Memory B cell (primary cell): Measurements from ENCODE around the gene LMBR1.

ENCODE experiments used
- ATAC-seq: fragments of 150-1000 bp; cut with Tn5 transposase; 2 replicates; pipeline ENCODE4 v1.10.0; 2021; ENCODE audit warnings: low read depth, mild to moderate bottlenecking, moderate library complexity
- DNase-seq, 2 donors: peaks; one replicate each; pipeline ENCODE4 v3.0.0; 2022; ENCODE audit warnings: low spot score in 2 of 2
- H3K27ac Mint-ChIP-seq: one replicate; pipeline ENCODE4 v1.8.0; 2022; ENCODE audit warnings: mild to moderate bottlenecking, moderate library complexity, mixed read lengths
- H3K27me3 Mint-ChIP-seq: one replicate; pipeline ENCODE4 v1.8.0; 2022; ENCODE audit warnings: mixed read lengths
- H3K36me3 Mint-ChIP-seq: one replicate; pipeline ENCODE4 v1.8.0; 2022; ENCODE audit warnings: mild to moderate bottlenecking, mixed read lengths
- H3K4me1 Mint-ChIP-seq: one replicate; pipeline ENCODE4 v1.8.0; 2022; ENCODE audit warnings: mixed read lengths
- H3K4me3 Mint-ChIP-seq: one replicate; pipeline ENCODE4 v1.8.0; 2022; ENCODE audit warnings: mild to moderate bottlenecking, moderate library complexity, mixed read lengths
- H3K9me3 Mint-ChIP-seq: one replicate; pipeline ENCODE4 v1.8.0; 2022; ENCODE audit warnings: mixed read lengths

Gene LMBR1

GRCh38 chr7:156783864-156784263 lies 109.1 kb downstream of the LMBR1 start:
- Mint-ChIP-seq H3K36me3 (peaks cover 11% of the 10 kb centered on the region), H3K27me3 (no peaks in the 10 kb centered on the region), H3K4me3 (no peak overlapping the region), H3K4me1 (peaks cover 21% of the 10 kb centered on the region), H3K27ac (no peak overlapping the region), H3K9me3 (peaks cover 1% of the 10 kb centered on the region)
- no peak for DNase-seq
- no peak for ATAC-seq

- DNase-seq (no peak), ATAC-seq (no peak)
- Mint-ChIP-seq H3K27me3 (no peaks in the 10 kb centered on the region), H3K4me3 (no peak overlapping the region), H3K36me3 (peaks cover 12% of the 10 kb centered on the region), H3K4me1 (peaks cover 28% of the 10 kb centered on the region), H3K9me3 (peaks cover 1% of the 10 kb centered on the region), H3K27ac (peak overlapping the region; percentile 82)
Measured at GRCh38 chr7:156781972-156782371, 111.0 kb downstream of the LMBR1 start.

- Mint-ChIP-seq H3K4me3 (peak overlapping the region; percentile 75), H3K9me3 (peaks cover 1% of the 10 kb centered on the region), H3K27me3 (no peaks in the 10 kb centered on the region), H3K4me1 (peaks cover 26% of the 10 kb centered on the region), H3K27ac (peak overlapping the region; percentile 69), H3K36me3 (peaks cover 14% of the 10 kb centered on the region)
- ATAC-seq, result peak; percentile 98
- DNase-seq, result peak; percentile 14 to 49
Measured at GRCh38 chr7:156780724-156781455, 112.1 kb downstream of the LMBR1 start.

- DNase-seq (no peak), ATAC-seq (no peak)
- Mint-ChIP-seq H3K4me3 (no peak overlapping the region), H3K27me3 (no peaks in the 10 kb centered on the region), H3K27ac (no peak overlapping the region), H3K36me3 (peaks cover 13% of the 10 kb centered on the region), H3K9me3 (peaks cover 3% of the 10 kb centered on the region), H3K4me1 (peaks cover 27% of the 10 kb centered on the region)
Measured at GRCh38 chr7:156778668-156779067, 114.3 kb downstream of the LMBR1 start.

DNA sequence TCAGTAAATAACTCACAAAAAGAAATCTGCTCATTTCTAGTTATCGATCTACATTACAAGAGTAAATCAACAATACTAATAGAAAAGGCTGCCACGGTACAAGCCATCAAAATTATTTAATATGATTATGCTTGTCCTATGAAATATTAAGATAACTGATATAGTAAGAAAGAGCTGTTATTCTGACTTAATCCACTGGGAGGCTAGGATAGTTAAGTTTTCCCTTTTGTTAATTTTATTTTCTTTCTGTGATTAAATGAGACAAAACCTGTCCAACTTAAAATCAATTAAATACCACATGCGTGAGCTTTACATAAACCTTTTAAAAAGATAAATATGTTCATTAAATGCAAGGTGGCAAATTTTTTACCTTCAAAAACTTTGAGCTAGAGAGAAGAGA lies 114.8 kb downstream of the LMBR1 start:
- H3K27ac Mint-ChIP-seq, result peak overlapping the region; percentile 7

DNA sequence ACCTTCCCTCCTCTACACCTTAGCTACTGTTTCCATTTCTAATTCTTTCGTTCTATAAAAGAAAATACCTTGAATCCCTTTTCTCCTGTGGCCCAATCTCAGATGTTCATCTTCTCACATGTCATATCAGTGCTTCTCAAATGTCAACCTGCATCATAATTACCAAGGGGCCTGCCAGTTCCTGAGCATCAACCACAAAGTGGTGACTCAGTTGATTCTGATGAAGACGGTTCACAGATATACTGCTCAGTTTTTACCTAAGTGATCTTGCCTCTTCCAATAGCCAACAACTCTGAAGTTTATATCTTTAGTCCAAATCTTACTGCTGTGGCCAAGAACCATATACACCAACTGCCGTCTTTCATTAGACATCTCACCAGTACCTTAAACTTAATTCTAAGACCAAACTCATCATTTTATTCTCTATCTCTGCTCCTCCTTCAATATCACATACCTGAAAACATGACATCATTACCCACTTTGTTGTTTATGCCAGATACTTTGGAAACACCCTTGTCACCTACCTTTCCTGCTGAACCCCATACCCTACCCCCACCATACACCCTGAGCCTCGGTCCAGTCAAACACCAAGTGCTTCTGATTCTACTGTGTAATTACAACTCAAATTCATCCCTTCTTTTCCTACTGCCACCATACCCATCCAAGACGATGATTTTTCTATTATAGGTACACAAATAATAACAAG lies 115.5 kb downstream of the LMBR1 start:
- Mint-ChIP-seq H3K9me3 (peaks cover 4% of the 10 kb centered on the region), H3K27me3 (no peaks in the 10 kb centered on the region), H3K36me3 (peaks cover 12% of the 10 kb centered on the region), H3K27ac (peak overlapping the region; percentile 7), H3K4me3 (no peak overlapping the region), H3K4me1 (peaks cover 35% of the 10 kb centered on the region)
- DNase-seq, result no peak
- ATAC-seq, result no peak

More for the DNA sequence above, 114.8 kb downstream of the LMBR1 start:
- Mint-ChIP-seq H3K4me3 (no peak overlapping the region), H3K4me1 (peaks cover 30% of the 10 kb centered on the region), H3K27me3 (no peaks in the 10 kb centered on the region), H3K36me3 (peaks cover 14% of the 10 kb centered on the region), H3K9me3 (peaks cover 4% of the 10 kb centered on the region)
- ATAC-seq (no peak), DNase-seq (no peak)

DNA sequence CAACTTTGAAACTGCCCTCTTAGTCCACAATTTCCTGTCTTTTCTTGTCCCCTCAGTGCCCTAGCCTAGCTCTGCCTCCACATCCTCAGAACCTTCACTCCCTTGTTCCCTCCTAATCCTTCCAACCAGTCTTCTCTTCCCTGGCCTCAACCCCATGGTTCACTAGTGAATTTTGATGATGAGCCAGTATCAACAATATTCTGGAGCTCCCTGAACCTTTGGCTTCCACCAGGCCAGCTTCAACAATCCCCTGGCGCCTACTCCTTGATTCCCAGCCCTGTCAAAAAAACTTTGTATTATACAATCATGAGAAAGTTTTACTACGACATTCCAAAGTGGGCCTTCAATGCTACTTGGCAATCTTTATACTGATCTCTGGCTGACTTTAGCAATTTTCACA lies 116.5 kb downstream of the LMBR1 start:
- H3K4me3 Mint-ChIP-seq, result no peak overlapping the region
- no peaks in the 10 kb centered on the region for H3K27me3 Mint-ChIP-seq
- peak overlapping the region; percentile 7 for H3K27ac Mint-ChIP-seq
- DNase-seq, result no peak
- H3K36me3 Mint-ChIP-seq, result peaks cover 9% of the 10 kb centered on the region
- no peak for ATAC-seq
- peaks cover 3% of the 10 kb centered on the region for H3K9me3 Mint-ChIP-seq
- H3K4me1 Mint-ChIP-seq, result peaks cover 38% of the 10 kb centered on the region

GRCh38 chr7:156773966-156774365 lies 119.0 kb downstream of the LMBR1 start:
- peak; percentile 38 for ATAC-seq
- Mint-ChIP-seq H3K27ac (peak overlapping the region; percentile 6), H3K36me3 (peaks cover 9% of the 10 kb centered on the region), H3K4me3 (no peak overlapping the region), H3K27me3 (no peaks in the 10 kb centered on the region), H3K9me3 (peaks cover 3% of the 10 kb centered on the region), H3K4me1 (peaks cover 35% of the 10 kb centered on the region)
- DNase-seq, result no peak

- peak overlapping the region; percentile 23 for H3K27ac Mint-ChIP-seq
- H3K9me3 Mint-ChIP-seq, result peaks cover 3% of the 10 kb centered on the region
- peaks cover 9% of the 10 kb centered on the region for H3K36me3 Mint-ChIP-seq
- no peaks in the 10 kb centered on the region for H3K27me3 Mint-ChIP-seq
- ATAC-seq (peak; percentile 66), DNase-seq (no peak)
- H3K4me1 Mint-ChIP-seq, result peaks cover 32% of the 10 kb centered on the region
- peak overlapping the region; percentile 70 for H3K4me3 Mint-ChIP-seq
Measured at GRCh38 chr7:156772725-156773124, 120.3 kb downstream of the LMBR1 start.

DNA sequence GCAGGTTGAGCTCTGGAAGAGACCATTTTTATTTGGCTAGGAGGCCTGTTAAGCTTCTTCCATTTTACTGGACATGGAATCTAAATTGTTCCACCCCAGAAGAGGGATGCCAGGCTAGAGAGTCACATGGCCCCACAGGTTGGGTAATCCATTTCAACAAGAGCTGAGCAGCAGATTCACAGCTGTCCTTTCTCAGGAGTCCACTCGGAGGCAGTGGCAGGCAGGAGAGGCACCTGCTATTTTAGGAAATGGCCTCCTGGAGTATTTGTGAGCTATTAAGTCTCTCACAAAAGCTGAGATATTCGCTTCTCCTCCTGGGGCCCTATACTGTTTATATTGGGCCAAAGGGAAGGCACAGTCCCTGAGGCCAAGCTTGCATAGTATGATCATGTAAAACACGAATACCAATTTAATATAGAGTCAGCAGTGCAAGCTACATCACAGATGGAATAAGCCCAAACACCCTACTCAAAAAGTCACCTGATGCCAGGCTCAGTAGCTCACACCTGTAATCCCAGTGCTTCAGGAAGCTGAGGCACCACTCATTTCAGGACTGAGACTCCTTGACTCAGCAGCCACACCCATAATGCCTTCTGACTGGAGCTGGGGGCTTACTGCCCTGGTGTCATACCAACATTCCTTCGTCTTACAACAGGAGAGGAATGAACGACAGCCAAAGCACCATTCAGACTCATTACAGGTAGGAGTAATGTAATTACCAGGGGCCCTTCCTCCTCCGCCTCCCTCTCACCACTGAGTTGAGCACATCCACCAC lies 124.1 kb downstream of the LMBR1 start:
- no peak overlapping the region for H3K4me3 Mint-ChIP-seq
- H3K36me3 Mint-ChIP-seq, result peaks cover 15% of the 10 kb centered on the region
- peaks cover 1% of the 10 kb centered on the region for H3K9me3 Mint-ChIP-seq
- H3K27ac Mint-ChIP-seq, result no peak overlapping the region
- ATAC-seq (no peak), DNase-seq (no peak)
- H3K27me3 Mint-ChIP-seq, result no peaks in the 10 kb centered on the region
- H3K4me1 Mint-ChIP-seq, result peaks cover 31% of the 10 kb centered on the region

DNA sequence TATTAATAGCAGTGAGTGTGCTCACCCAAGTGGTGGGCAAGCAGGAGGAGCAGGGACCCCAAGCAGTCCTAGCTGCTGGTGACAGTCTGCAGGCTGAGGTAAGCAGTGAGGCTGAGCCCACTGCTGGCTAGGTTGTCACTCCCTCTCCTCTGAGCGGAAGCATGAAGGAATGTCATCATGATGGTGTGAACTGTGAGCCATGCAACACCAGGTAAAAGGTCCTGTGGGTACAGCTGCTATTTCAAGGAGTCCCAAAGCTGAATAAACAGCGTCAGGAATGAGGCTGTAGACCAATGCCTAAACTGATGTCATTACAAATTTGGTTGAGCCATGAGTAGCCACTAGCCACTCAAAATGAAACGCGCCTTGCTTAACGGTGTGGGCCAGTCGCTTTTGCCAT lies 126.3 kb downstream of the LMBR1 start:
- no peaks in the 10 kb centered on the region for H3K27me3 Mint-ChIP-seq
- H3K4me1 Mint-ChIP-seq, result peaks cover 14% of the 10 kb centered on the region
- no peak overlapping the region for H3K4me3 Mint-ChIP-seq
- DNase-seq (no peak), ATAC-seq (no peak)
- no peaks in the 10 kb centered on the region for H3K9me3 Mint-ChIP-seq
- H3K27ac Mint-ChIP-seq, result no peak overlapping the region
- peaks cover 19% of the 10 kb centered on the region for H3K36me3 Mint-ChIP-seq

GRCh38 chr7:156765901-156766656 lies 126.9 kb downstream of the LMBR1 start:
- Mint-ChIP-seq H3K4me3 (no peak overlapping the region), H3K27ac (no peak overlapping the region), H3K27me3 (no peaks in the 10 kb centered on the region), H3K9me3 (no peaks in the 10 kb centered on the region), H3K36me3 (peaks cover 19% of the 10 kb centered on the region), H3K4me1 (peaks cover 13% of the 10 kb centered on the region)
- ATAC-seq (no peak), DNase-seq (no peak)

DNA sequence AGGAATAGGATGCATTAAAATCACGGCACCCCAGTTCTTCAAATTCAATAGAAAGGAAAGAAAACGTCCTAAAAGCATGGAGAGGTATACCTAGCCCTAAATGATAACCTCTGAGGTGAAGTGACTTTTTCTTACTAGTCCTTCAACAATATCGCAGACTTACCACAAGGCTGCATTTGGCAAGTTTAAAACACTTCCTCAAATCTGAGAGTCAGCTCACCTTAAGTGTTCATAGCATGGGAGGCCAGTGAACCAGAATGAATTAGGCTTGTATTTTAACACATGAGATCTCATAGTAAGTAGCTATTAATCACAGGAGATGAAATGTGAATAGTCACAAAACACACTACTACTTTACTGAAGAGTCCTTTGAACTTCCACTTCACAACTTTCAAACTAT lies 128.2 kb downstream of the LMBR1 start:
- Mint-ChIP-seq H3K4me1 (peaks cover 10% of the 10 kb centered on the region), H3K36me3 (peaks cover 30% of the 10 kb centered on the region), H3K4me3 (no peak overlapping the region), H3K27ac (peak overlapping the region; percentile 47), H3K27me3 (no peaks in the 10 kb centered on the region), H3K9me3 (peaks cover 5% of the 10 kb centered on the region)
- ATAC-seq (peak; percentile 60), DNase-seq (no peak)
